GM18873 (cell line): Measurements from ENCODE around the gene TMA7.

Source experiments
- ATAC-seq: cut with Tn5 transposase; IDR thresholded peaks from one replicate; pipeline ENCODE4 v1.9.1; 2021; ENCODE audit warnings: mild to moderate bottlenecking, moderate library complexity, moderate number of reproducible peaks; ENCODE audit not compliant: unreplicated experiment, low FRiP score

TMA7 gene

DNA sequence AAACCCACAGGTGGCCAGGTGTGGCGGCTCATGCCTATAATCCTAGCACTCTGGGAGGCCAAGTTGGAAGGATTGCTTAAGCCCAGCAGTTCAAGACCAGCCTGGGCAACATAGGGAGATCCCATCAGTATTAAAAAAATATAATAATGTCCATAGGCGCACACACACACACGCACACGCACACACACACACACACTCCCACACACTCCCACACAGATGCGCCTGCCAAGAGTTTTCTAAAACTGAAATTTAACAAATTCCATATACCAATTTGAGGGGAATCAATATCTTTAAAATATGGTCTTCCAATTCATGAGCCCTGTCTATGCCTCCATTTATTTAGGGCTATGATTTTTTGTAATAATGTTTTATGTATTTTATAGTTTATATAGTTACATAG, 46.9 kb downstream of the TMA7 start:
- no peak for ATAC-seq

GRCh38 chr3:48492461-48493202, 52.6 kb downstream of the TMA7 start:
- no peak for ATAC-seq

- no peak for ATAC-seq
These were observed 53.1 kb downstream of the TMA7 start for GRCh38 chr3:48493203-48493501.
